Mammary epithelial cell (primary cell): ENCODE results near the gene ARG2.

Source experiments
- EZH2 ChIP-seq: IDR thresholded peaks from 2 replicates; pipeline ENCODE4 v1.6.1; 2012; ENCODE audit warnings: low read length, inconsistent platforms, borderline replicate concordance
- TF ChIP-seq, protein P1 (sequence below), 2 donors: IDR thresholded peaks in 1 of 2; conservative IDR thresholded peaks in 1 of 2; 2 replicates each; pipeline ENCODE4 v1.5.1; 2011 to 2012; ENCODE audit warnings: inconsistent platforms in 2 of 2, low read length in 2 of 2, mild to moderate bottlenecking in 2 of 2, control low read depth in 1 of 2, low read depth in 1 of 2; ENCODE audit not compliant: insufficient read depth in 1 of 2; ENCODE audit errors: extremely low read depth in 1 of 2

DNA sequence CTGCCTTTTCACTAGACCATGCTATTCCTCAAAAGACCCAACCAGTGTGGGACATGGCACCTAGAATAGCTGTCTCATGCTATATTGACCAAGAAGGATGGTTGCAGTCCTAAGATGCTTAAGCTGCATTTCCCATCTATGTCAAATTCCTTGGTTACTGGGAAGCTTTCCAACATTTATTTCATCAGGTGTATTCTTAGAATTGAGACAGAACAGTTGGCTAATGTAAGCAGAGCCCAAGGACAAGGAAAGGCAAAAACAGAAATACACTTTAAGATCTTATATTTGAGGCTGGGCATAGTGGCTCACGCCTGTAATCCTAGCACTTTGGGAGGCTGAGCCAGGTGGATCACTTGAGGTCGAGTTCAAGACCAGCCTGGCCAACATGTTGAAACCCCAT is 24.7 kb downstream of the ARG2 start:
- TF ChIP-seq, protein P1, sequence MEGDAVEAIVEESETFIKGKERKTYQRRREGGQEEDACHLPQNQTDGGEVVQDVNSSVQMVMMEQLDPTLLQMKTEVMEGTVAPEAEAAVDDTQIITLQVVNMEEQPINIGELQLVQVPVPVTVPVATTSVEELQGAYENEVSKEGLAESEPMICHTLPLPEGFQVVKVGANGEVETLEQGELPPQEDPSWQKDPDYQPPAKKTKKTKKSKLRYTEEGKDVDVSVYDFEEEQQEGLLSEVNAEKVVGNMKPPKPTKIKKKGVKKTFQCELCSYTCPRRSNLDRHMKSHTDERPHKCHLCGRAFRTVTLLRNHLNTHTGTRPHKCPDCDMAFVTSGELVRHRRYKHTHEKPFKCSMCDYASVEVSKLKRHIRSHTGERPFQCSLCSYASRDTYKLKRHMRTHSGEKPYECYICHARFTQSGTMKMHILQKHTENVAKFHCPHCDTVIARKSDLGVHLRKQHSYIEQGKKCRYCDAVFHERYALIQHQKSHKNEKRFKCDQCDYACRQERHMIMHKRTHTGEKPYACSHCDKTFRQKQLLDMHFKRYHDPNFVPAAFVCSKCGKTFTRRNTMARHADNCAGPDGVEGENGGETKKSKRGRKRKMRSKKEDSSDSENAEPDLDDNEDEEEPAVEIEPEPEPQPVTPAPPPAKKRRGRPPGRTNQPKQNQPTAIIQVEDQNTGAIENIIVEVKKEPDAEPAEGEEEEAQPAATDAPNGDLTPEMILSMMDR (conservative IDR thresholded peaks at IDR 0.05 in 1 of 2, IDR thresholded peaks at IDR 0.05 in 1 of 2; ENCODE audit: extremely low read depth in 1 of 2, insufficient read depth in 1 of 2, low read depth in 1 of 2, low read length in 2 of 2): no peak
- TF ChIP-seq EZH2: no peak
